WERI-Rb-1 (cell line): ENCODE results near the gene SNCAIP.

Experiments used
- DNase-seq: peaks from one replicate; pipeline ENCODE4 v3.0.0-alpha.2; 2020
- H3K27ac ChIP-seq: fragments of 250-450 bp; sonication (Bioruptor Pico); 2 replicates; pipeline ENCODE4 v1.5.1; 2020; ENCODE audit warnings: mild to moderate bottlenecking, moderate library complexity
- H3K27me3 ChIP-seq: fragments of 250-450 bp; sonication (Bioruptor Pico); 2 replicates; pipeline ENCODE4 v1.5.1; 2021; ENCODE audit warnings: mild to moderate bottlenecking, low read depth, moderate library complexity; ENCODE audit not compliant: insufficient read depth, severe bottlenecking
- H3K36me3 ChIP-seq: fragments of 250-450 bp; sonication (Bioruptor Pico); 2 replicates; pipeline ENCODE4 v1.5.1; 2020; ENCODE audit warnings: mild to moderate bottlenecking, moderate library complexity
- H3K4me3 ChIP-seq: 2 replicates; pipeline ENCODE4 v1.5.1; 2011; ENCODE audit warnings: low read depth, mild to moderate bottlenecking, control low read depth, low read length
- H3K9me3 ChIP-seq: fragments of 250-450 bp; sonication (Bioruptor Pico); 2 replicates; pipeline ENCODE4 v1.5.1; 2021; ENCODE audit warnings: mild to moderate bottlenecking, moderate library complexity; ENCODE audit not compliant: severe bottlenecking
- TF ChIP-seq, protein P1 (sequence below): IDR thresholded peaks from 2 replicates; pipeline ENCODE4 v1.5.1; 2011; ENCODE audit warnings: low read depth, mild to moderate bottlenecking, control low read depth, inconsistent platforms, low read length

Gene SNCAIP

GRCh38 chr5:122419142-122419894 lies 107.3 kb downstream of the SNCAIP start:
- no peaks in the 10 kb centered on the region for H3K9me3 ChIP-seq
- DNase-seq: no peak
- no peaks in the 10 kb centered on the region for H3K27me3 ChIP-seq
- TF ChIP-seq, protein P1, sequence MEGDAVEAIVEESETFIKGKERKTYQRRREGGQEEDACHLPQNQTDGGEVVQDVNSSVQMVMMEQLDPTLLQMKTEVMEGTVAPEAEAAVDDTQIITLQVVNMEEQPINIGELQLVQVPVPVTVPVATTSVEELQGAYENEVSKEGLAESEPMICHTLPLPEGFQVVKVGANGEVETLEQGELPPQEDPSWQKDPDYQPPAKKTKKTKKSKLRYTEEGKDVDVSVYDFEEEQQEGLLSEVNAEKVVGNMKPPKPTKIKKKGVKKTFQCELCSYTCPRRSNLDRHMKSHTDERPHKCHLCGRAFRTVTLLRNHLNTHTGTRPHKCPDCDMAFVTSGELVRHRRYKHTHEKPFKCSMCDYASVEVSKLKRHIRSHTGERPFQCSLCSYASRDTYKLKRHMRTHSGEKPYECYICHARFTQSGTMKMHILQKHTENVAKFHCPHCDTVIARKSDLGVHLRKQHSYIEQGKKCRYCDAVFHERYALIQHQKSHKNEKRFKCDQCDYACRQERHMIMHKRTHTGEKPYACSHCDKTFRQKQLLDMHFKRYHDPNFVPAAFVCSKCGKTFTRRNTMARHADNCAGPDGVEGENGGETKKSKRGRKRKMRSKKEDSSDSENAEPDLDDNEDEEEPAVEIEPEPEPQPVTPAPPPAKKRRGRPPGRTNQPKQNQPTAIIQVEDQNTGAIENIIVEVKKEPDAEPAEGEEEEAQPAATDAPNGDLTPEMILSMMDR: no peak
- no peak overlapping the region for H3K4me3 ChIP-seq
- no peaks in the 10 kb centered on the region for H3K36me3 ChIP-seq
- H3K27ac ChIP-seq: no peak overlapping the region

DNA sequence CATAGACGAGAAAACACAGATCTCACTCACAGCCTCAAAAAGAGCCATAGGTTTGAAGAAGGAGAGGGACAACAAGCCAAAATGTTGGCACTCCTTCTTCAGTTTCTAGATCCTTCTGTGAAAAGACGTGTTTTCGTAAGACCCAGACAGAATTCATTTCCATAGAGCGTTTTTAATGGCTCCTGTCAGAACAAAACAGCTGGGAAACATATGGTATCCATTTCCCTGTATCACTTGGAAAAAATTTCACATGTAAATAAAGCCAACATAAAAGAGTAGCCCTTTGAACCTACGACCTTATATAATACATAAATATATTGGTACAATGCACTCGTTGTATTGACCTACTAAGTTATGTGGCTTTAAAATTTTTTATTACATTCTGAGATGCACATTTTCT lies 108.1 kb downstream of the SNCAIP start:
- Histone ChIP-seq H3K4me3 (no peak overlapping the region), H3K27me3 (no peaks in the 10 kb centered on the region), H3K36me3 (no peaks in the 10 kb centered on the region), H3K9me3 (no peaks in the 10 kb centered on the region), H3K27ac (no peak overlapping the region)
- TF ChIP-seq, protein P1: no peak
- no peak for DNase-seq

DNA sequence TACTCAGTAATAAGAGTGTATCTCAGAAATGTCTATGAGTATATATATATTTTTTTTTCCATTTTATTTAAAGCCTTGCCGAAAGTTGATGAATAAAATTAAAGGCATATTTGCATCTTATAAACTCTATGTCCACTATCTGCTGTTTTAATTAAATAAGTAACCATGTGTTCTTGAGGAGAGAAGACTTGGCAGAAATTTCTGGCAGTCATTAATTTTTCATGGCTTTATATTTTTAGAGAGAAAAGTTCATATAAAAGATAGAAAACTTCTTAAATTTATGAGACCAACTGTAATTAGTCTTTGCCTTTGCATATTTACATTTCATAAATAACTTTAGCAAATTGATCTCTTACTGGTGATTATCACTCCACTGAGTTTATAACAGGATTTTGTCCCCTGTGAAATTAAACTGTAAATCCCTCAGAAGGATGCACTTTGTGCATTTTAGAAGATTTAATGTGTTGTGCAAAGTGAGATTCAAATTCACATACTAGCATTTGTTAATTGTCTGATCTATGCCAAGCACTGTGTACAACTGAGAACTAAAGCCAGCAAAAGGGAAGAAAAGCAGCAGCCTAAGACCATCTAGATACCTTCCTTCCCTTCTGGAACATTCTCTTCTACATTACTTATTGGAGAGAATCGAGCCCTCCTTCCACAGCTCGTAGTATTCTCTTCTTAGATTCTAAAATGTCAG lies 108.7 kb downstream of the SNCAIP start:
- Histone ChIP-seq H3K27ac (no peak overlapping the region), H3K9me3 (no peaks in the 10 kb centered on the region), H3K4me3 (no peak overlapping the region), H3K36me3 (no peaks in the 10 kb centered on the region), H3K27me3 (no peaks in the 10 kb centered on the region)
- DNase-seq: no peak
- TF ChIP-seq, protein P1: no peak

- Histone ChIP-seq H3K4me3 (no peak overlapping the region), H3K27ac (no peak overlapping the region), H3K27me3 (no peaks in the 10 kb centered on the region), H3K36me3 (no peaks in the 10 kb centered on the region), H3K9me3 (no peaks in the 10 kb centered on the region)
- DNase-seq: no peak
- TF ChIP-seq, protein P1: no peak
Observed at GRCh38 chr5:122421374-122422079, 109.5 kb downstream of the SNCAIP start.

DNA sequence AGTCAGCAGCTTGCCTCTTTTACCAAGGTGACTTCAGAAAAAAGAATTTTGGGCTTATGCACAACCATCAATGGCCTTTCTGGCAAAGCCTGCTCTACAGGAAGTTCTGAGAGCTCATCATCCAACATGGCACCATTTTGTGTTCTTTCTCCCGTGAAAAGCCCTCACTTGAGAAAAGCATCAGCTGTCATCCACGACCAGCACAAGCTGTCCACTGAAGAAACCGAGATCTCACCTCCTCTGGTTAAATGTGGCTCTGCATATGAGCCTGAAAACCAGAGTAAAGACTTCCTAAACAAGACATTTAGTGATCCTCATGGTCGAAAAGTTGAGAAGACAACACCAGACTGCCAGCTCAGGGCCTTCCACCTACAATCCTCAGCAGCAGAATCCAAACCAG lies 111.2 kb downstream of the SNCAIP start:
- TF ChIP-seq, protein P1: no peak
- no peaks in the 10 kb centered on the region for H3K36me3 ChIP-seq
- no peak for DNase-seq
- H3K27ac ChIP-seq: no peak overlapping the region
- no peak overlapping the region for H3K4me3 ChIP-seq
- no peaks in the 10 kb centered on the region for H3K9me3 ChIP-seq
- no peaks in the 10 kb centered on the region for H3K27me3 ChIP-seq
